CD8-positive, alpha-beta memory T cell (primary cell): ENCODE data around the gene MORN1. TPM values are rescaled to one million over a fixed set of nuclear protein-coding genes. Genes with fewer than 3 reads are reported as not detected.

Experiments used
- CTCF ChIA-PET: fragments of 350-600 bp; sonication (Branson Sonifier 250); formaldehyde crosslinking; loops from one replicate; lab custom pipeline; 2021; ENCODE audit warnings: antibody characterized with exemption; lab: Charles Lee
- POLR2A ChIA-PET: fragments of 350-600 bp; sonication (Branson Sonifier 250); formaldehyde crosslinking; loops from one replicate; lab custom pipeline; 2021; ENCODE audit warnings: antibody characterized with exemption; lab: Charles Lee
- DNase-seq, 5 donors: peaks; one replicate each; pipeline versions ENCODE4 v3.0.0 to v3.0.0-alpha.2; 2020 to 2022; ENCODE audit warnings: mixed read lengths in 1 of 5
- H3K27ac ChIP-seq: one replicate; pipeline ENCODE4 v1.7.0; 2013; ENCODE audit warnings: low read depth, mild to moderate bottlenecking, low read length, moderate library complexity
- H3K27me3 ChIP-seq: 2 replicates; pipeline ENCODE4 v1.7.0; 2013; ENCODE audit warnings: low read length, mild to moderate bottlenecking; ENCODE audit not compliant: insufficient read depth, poor library complexity, severe bottlenecking
- H3K36me3 ChIP-seq: 2 replicates; pipeline ENCODE4 v1.7.0; 2013; ENCODE audit warnings: mild to moderate bottlenecking, low read length, moderate library complexity; ENCODE audit not compliant: insufficient read depth
- H3K4me1 ChIP-seq: 2 replicates; pipeline ENCODE4 v1.7.0; 2013; ENCODE audit warnings: mild to moderate bottlenecking, low read length, moderate library complexity; ENCODE audit not compliant: insufficient read depth
- H3K4me3 ChIP-seq: 2 replicates; pipeline ENCODE4 v1.7.0; 2013; ENCODE audit warnings: mild to moderate bottlenecking, low read length
- H3K9me3 ChIP-seq: 2 replicates; pipeline ENCODE4 v1.7.0; 2013; ENCODE audit warnings: mild to moderate bottlenecking, low read length
- H3K27ac Mint-ChIP-seq, 8 donors: one replicate each; pipeline ENCODE4 v1.8.0; 2020 to 2021; ENCODE audit warnings: mixed read lengths in 8 of 8, mild to moderate bottlenecking in 6 of 8, inconsistent platforms in 3 of 8, moderate library complexity in 3 of 8
- H3K27me3 Mint-ChIP-seq, 2 donors: one replicate each; pipeline ENCODE4 v1.8.0; 2020 to 2021; ENCODE audit warnings: mixed read lengths in 2 of 2, mild to moderate bottlenecking in 1 of 2, moderate library complexity in 1 of 2
- H3K36me3 Mint-ChIP-seq, 3 donors: one replicate each; pipeline ENCODE4 v1.8.0; 2020 to 2021; ENCODE audit warnings: mixed read lengths in 3 of 3, inconsistent platforms in 1 of 3, mild to moderate bottlenecking in 1 of 3
- H3K4me1 Mint-ChIP-seq, 3 donors: one replicate each; pipeline ENCODE4 v1.8.0; 2020 to 2021; ENCODE audit warnings: mixed read lengths in 3 of 3, inconsistent platforms in 1 of 3, mild to moderate bottlenecking in 1 of 3
- H3K4me3 Mint-ChIP-seq, 7 donors: one replicate each; pipeline ENCODE4 v1.8.0; 2020 to 2021; ENCODE audit warnings: mixed read lengths in 7 of 7, mild to moderate bottlenecking in 6 of 7, moderate library complexity in 4 of 7, inconsistent platforms in 2 of 7
- H3K9me3 Mint-ChIP-seq, 5 donors: one replicate each; pipeline ENCODE4 v1.8.0; 2020 to 2022; ENCODE audit warnings: mixed read lengths in 5 of 5, mild to moderate bottlenecking in 3 of 5, moderate library complexity in 2 of 5, inconsistent platforms in 1 of 5
- polyA plus RNA-seq: library from polyadenylated mRNA; unstranded; fragments of 300-500 nt; fragmentation: Illumina TruSeq; gene quantifications from one replicate; pipeline ENCODE4 v1.2.3, GENCODE V29; 2021
- total RNA-seq, 2 experiments: library from RNA; stranded (reverse); gene quantifications; one replicate each; pipeline ENCODE4 v1.2.3, GENCODE V29; 2021

MORN1 gene
- total and polyA plus RNA-seq, 3 experiments from 2014 or later = 3.3 to 10.4 (median 9.4) TPM

DNA sequence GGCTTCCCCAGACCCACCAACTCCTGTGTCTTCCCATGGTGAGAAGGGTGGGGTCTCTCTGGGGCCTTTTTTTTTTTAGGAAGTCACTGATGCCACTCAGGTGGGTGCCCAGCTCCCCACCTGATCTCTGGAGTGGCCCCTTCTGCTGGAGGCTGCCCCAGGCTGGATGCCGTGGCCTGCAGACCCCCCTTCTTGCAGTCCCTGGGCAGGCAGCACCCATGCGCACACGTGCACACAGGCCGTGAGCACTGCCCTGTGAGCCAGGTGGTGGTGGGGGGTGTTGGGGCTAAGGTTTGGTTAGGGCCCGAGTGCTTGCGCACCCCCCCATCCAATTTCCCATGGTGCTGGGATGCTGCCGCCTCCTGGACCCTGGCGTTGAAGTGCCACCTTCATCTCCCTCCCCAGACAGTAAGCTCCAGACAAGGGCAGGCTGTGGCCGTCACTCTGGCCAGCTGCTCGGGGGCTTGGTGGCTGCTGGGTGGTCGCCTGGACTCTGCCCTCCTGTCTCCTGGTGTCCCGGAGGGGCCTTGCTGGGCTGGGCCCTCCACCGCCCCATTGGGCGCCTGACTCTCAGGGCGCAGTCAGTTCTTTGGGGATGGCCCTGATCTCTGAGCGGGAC lies 112.7 kb downstream of the MORN1 start:
- Histone ChIP-seq H3K36me3 (no peaks in the 10 kb centered on the region), H3K9me3 (no peaks in the 10 kb centered on the region), H3K4me1 (peaks cover 43% of the 10 kb centered on the region), H3K27ac (no peak overlapping the region), H3K27me3 (no peaks in the 10 kb centered on the region), H3K4me3 (no peak overlapping the region)
- ChIA-PET CTCF (no interaction called here), POLR2A (no interaction called here)
- H3K27me3 Mint-ChIP-seq = peaks cover 0 to 5% of the 10 kb centered on the region in 2 donors
- no peak overlapping the region for H3K4me3 Mint-ChIP-seq
- H3K36me3 Mint-ChIP-seq = peaks cover 0 to 13% (median 0%) of the 10 kb centered on the region in 3 donors
- H3K27ac Mint-ChIP-seq = peak overlapping the region in 2 of 8 donors; percentile 72 to 89
- no peaks in the 10 kb centered on the region for H3K9me3 Mint-ChIP-seq
- H3K4me1 Mint-ChIP-seq = peaks cover 17 to 54% (median 21%) of the 10 kb centered on the region in 3 donors
- no peak for DNase-seq

DNA sequence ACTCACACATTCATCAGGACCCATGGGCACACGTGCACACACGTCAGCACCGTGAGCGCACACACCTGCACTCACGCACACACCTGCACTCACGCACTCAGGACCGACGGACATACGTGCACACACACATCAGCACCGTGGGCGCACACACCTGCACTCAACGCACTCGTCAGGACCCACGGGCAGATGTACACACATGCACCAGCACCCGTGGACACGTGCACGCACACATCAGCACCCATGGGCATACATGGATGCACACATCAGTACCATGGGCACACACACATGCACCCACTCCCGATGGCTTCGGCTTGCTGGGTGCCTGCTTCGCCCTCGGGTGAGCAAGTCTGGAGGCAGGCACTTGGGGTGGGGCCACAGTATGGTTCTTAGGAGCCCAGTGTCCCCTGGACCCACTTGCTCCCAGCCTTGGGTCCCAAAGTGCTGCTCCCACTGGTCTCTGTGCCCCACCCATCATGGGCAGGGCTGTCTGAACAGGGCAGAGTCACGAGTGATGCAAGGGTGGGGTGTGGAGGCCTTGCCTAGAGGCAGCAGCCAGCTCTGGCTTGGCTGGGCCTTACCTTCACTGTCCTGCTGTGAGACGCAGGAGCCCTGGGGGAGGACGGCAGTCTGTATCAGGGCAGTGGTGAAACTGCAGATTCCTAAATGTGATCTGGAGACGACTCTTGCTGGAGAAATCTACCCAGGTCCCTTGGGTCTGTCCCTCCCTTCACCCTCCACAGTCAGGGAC lies 113.4 kb downstream of the MORN1 start:
- Histone ChIP-seq H3K27ac (no peak overlapping the region), H3K4me1 (peaks cover 51% of the 10 kb centered on the region), H3K27me3 (no peaks in the 10 kb centered on the region), H3K4me3 (no peak overlapping the region), H3K9me3 (no peaks in the 10 kb centered on the region), H3K36me3 (no peaks in the 10 kb centered on the region)
- Mint-ChIP-seq H3K4me1 (peaks cover 19 to 59% (median 26%) of the 10 kb centered on the region in 3 donors), H3K4me3 (no peak overlapping the region), H3K27me3 (peaks cover 0 to 5% of the 10 kb centered on the region in 2 donors), H3K36me3 (peaks cover 0 to 16% (median 0%) of the 10 kb centered on the region in 3 donors), H3K27ac (peak overlapping the region in 5 of 8 donors; percentile 0 to 72 (median 47)), H3K9me3 (no peaks in the 10 kb centered on the region)
- ChIA-PET POLR2A (no interaction called here), CTCF (no interaction called here)
- DNase-seq = no peak

DNA sequence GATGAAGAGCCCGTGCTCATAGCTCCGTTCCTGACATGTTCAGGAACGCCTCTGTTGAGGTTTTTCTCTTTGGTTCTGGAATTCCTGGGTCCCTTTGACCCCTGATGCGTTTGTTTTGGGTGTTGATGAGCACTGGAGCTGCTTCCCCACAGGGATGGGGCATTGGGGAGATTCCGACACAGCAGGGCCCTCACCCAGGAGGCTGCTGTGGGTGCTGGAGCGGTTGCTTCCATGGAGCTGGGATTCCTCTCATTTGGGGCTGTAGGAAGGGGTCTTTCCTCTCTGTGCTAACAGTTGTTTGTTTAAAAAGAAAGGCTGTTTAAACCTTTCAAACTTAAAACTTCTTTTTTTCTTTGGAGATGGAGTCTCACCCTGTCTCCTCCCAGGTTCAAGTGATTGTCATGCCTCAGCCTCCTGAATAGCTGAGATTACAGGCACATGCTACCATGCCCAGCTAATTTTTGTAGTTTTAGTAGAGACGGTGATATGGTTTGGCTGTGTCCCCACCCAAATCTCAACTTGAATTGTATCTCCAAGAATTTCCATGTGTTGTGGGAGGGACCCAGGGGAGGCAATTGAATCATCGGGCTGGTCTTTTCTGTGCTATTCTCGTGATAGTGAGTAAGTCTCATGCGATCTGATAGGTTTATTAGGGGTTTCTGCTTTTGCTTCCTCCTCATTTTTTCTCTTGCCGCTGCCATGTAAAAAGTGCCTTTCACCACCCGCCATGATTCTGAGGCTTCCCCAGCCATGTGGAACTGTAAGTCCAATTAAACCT lies 114.4 kb downstream of the MORN1 start:
- Histone ChIP-seq H3K4me1 (peaks cover 54% of the 10 kb centered on the region), H3K27ac (no peak overlapping the region), H3K4me3 (no peak overlapping the region), H3K36me3 (no peaks in the 10 kb centered on the region), H3K9me3 (no peaks in the 10 kb centered on the region), H3K27me3 (no peaks in the 10 kb centered on the region)
- peaks cover 0 to 16% (median 0%) of the 10 kb centered on the region in 3 donors for H3K36me3 Mint-ChIP-seq
- H3K4me3 Mint-ChIP-seq = peak overlapping the region in 1 of 7 donors; percentile 19
- peaks cover 20 to 68% (median 29%) of the 10 kb centered on the region in 3 donors for H3K4me1 Mint-ChIP-seq
- ChIA-PET POLR2A (no interaction called here), CTCF (interaction anchor here (1.0 kb wide), 1 partner anchor 24 kb away, joined by 3 read pairs; no protein-coding TSS in a partner anchor)
- H3K9me3 Mint-ChIP-seq = no peaks in the 10 kb centered on the region
- no peak for DNase-seq
- H3K27me3 Mint-ChIP-seq = peaks cover 0 to 5% of the 10 kb centered on the region in 2 donors
- peak overlapping the region in 7 of 8 donors; percentile 23 to 92 (median 72) for H3K27ac Mint-ChIP-seq

DNA sequence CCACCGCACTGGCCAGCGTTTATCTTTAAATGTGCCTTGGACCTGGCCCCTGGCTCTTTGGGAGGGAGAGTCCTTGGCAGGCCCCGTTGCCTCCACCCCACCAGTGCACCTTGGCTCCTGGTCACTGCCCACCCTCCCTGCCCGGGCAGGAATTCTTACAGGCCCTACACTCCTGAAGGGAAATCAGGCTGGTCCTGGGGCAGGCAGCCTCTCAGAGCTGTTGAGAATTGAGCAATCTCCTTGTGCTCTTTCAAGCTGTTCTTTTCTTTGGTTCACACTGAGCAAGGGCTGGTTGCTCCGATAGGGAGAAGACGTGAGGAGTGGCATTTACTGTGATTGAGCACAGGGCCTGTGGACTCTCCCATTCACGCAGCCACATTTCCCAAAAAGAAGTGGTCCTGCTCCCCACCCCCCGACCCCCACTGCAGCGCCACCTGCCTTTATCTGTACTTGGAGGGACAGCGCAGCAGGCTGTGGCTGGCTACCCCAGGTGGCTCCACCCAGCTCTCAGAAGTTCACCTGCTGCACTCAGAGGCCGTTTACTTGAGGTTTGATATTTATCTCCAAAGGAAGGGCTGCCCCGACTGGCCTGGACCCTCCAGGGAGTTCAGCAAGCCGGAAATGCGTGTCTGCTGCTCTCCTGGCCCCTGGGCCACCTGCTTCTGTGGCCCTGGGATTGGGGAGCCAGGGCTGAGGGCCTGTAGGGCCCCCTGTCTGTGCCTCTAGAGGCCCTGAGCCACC lies 115.4 kb downstream of the MORN1 start:
- H3K27ac Mint-ChIP-seq = peak overlapping the region in 5 of 8 donors; percentile 51 to 92 (median 64)
- DNase-seq = no peak
- no peak overlapping the region for H3K4me3 ChIP-seq
- no peaks in the 10 kb centered on the region for H3K36me3 ChIP-seq
- peaks cover 58% of the 10 kb centered on the region for H3K4me1 ChIP-seq
- no peak overlapping the region for H3K27ac ChIP-seq
- H3K9me3 ChIP-seq = no peaks in the 10 kb centered on the region
- H3K27me3 Mint-ChIP-seq = peaks cover 0 to 5% of the 10 kb centered on the region in 2 donors
- H3K36me3 Mint-ChIP-seq = peaks cover 0 to 16% (median 0%) of the 10 kb centered on the region in 3 donors
- peak overlapping the region in 1 of 7 donors; percentile 40 for H3K4me3 Mint-ChIP-seq
- peaks cover 21 to 73% (median 31%) of the 10 kb centered on the region in 3 donors for H3K4me1 Mint-ChIP-seq
- H3K9me3 Mint-ChIP-seq = no peaks in the 10 kb centered on the region
- ChIA-PET POLR2A (no interaction called here), CTCF (no interaction called here)
- no peaks in the 10 kb centered on the region for H3K27me3 ChIP-seq

DNA sequence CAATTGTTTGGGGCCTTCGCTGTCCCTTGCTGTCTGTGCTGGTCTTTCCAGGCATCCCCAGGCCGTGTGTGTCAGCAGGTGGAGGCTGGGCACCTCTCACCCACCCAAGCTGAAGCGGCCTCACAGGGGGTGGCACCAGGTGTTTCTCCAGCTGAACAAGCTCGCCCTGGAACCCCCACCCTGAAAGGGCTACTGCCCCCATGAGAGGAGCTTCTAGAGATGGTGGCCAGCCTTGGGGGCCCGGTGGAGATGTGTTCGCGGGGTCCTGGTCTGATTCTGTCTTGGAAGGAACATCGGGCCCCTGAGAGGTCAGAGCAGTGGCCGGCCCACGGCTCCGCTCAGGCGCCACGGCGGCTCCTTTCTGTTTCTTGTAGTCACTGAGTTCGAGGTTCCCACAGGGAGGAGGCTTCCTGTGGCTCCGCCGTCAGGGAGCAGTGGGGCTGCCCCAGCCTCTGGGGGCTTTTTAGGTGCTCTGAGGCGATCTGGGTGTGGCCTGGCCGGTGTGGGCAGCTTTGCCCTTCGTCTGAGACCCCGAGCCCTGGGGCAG lies 116.4 kb downstream of the MORN1 start:
- Histone ChIP-seq H3K27ac (no peak overlapping the region), H3K4me1 (peaks cover 68% of the 10 kb centered on the region), H3K9me3 (no peaks in the 10 kb centered on the region), H3K4me3 (no peak overlapping the region), H3K36me3 (no peaks in the 10 kb centered on the region), H3K27me3 (no peaks in the 10 kb centered on the region)
- ChIA-PET POLR2A (no interaction called here), CTCF (no interaction called here)
- Mint-ChIP-seq H3K4me1 (peaks cover 21 to 80% (median 31%) of the 10 kb centered on the region in 3 donors), H3K9me3 (no peaks in the 10 kb centered on the region), H3K36me3 (peaks cover 0 to 16% (median 0%) of the 10 kb centered on the region in 3 donors), H3K4me3 (peak overlapping the region in 1 of 7 donors; percentile 28), H3K27me3 (peaks cover 0 to 5% of the 10 kb centered on the region in 2 donors), H3K27ac (peak overlapping the region in 6 of 8 donors; percentile 19 to 73 (median 62))
- no peak for DNase-seq

DNA sequence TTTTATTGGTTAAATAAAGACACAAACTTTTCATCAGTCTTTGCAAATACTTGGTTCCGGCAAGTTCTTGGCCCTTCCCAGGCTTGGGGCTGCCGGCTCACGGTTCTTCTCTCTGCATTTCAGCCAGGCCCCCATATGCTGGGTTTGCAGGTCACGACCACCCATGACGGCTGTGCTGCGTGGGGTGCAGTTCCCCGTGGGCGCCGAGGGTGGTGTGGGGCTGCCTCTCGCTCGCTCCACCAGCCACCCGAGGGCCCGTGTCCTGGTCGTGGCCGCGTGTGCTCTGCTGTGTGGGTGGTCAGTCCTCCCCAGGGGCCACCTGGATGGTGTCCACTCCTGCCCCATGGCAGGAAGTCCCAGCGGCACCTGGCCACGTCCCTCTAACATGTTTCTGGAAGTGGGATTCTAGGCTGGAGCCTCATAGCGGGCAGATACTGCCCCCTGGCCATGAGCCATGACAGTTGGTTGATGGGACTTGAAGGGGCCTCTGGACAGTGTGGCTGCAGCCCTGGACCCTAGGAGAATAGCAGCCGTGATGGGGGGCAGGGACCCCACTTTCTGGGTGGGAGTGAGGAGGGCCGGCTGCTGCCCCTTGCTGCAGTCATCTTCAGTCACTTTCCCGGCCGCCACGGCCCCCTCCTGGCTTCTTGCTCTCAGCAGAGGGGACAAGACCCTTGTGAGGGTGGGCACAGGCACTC lies 117.0 kb downstream of the MORN1 start:
- CTCF ChIA-PET = no interaction called here
- Mint-ChIP-seq H3K9me3 (no peaks in the 10 kb centered on the region), H3K4me3 (peak overlapping the region in 1 of 7 donors; percentile 59), H3K27ac (peak overlapping the region in 4 of 8 donors; percentile 36 to 73 (median 57)), H3K4me1 (peaks cover 21 to 81% (median 31%) of the 10 kb centered on the region in 3 donors), H3K36me3 (peaks cover 0 to 16% (median 0%) of the 10 kb centered on the region in 3 donors), H3K27me3 (peaks cover 0 to 5% of the 10 kb centered on the region in 2 donors)
- no peak for DNase-seq
- POLR2A ChIA-PET = no interaction called here
- H3K4me3 ChIP-seq = no peak overlapping the region
- peaks cover 70% of the 10 kb centered on the region for H3K4me1 ChIP-seq
- H3K36me3 ChIP-seq = no peaks in the 10 kb centered on the region
- no peaks in the 10 kb centered on the region for H3K27me3 ChIP-seq
- no peak overlapping the region for H3K27ac ChIP-seq
- no peaks in the 10 kb centered on the region for H3K9me3 ChIP-seq
